SK-N-MC (cell line): ENCODE measurements around the gene NUTM2G.
"Not testable (repeated sequence)": the region's sequence is repeated elsewhere in the genome, so short reads cannot be mapped to it uniquely, and the experiment has no call there.

Source experiments
- EZH2 ChIP-seq: fragments of 200-600 bp; sonication (generic); IDR thresholded peaks from one replicate; pipeline ENCODE4 v1.6.1; 2017; ENCODE audit warnings: antibody characterized with exemption
- POLR2AphosphoS5 ChIP-seq: IDR thresholded peaks from 2 replicates; pipeline ENCODE4 v1.6.1; 2012; ENCODE audit warnings: mild to moderate bottlenecking, low read depth, low read length, borderline replicate concordance

DNA sequence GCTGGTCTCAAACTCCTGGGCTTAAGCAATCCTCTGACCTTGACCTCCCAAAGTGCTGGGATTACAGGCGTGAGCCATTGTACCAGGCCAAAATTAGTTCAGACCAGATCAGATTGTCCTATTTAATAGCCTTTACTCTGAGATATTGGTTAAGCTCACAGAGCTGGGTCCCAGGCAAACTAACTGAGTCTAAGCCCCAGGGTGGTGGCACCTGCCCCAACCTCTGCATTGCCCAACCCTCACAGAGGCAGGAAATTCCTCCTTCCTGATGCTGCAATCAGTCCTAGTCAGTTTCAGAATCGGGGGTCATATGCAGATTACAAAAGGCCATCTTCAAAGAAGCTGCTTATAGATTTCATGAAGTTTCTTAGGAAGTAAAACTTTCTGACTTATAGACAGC lies 28.6 kb upstream of the NUTM2G start:
- not testable (repeated sequence) for TF ChIP-seq POLR2AphosphoS5, EZH2
